Fibroblast of lung (primary cell): ENCODE data around the gene ZNF132. TPM values are rescaled to one million over a fixed set of nuclear protein-coding genes. Genes with fewer than 3 reads are reported as not detected.
A peak's percentile ranks its signal among the peaks of the same experiment; 100 is the strongest.

Source experiments
- DNase-seq, 2 donors: peaks; one replicate each; pipeline versions ENCODE4 v3.0.0 to v3.0.0-alpha.2; 2010; ENCODE audit warnings: low read depth in 2 of 2
- H2AFZ ChIP-seq: 2 replicates; pipeline ENCODE4 v1.5.1; 2012; ENCODE audit warnings: low read length, control low read depth, inconsistent platforms
- H3K27ac ChIP-seq: 2 replicates; pipeline ENCODE4 v1.5.1; 2011; ENCODE audit warnings: low read length, control low read depth; ENCODE audit not compliant: insufficient read depth
- H3K27me3 ChIP-seq: 2 replicates; pipeline ENCODE4 v1.5.1; 2011; ENCODE audit warnings: mild to moderate bottlenecking, low read length; ENCODE audit not compliant: control insufficient read depth, insufficient read depth
- H3K36me3 ChIP-seq: 2 replicates; pipeline ENCODE4 v1.5.1; 2011; ENCODE audit warnings: low read length; ENCODE audit not compliant: control insufficient read depth, insufficient read depth
- H3K4me1 ChIP-seq: 2 replicates; pipeline ENCODE4 v1.5.1; 2011; ENCODE audit warnings: low read length; ENCODE audit not compliant: control insufficient read depth, insufficient read depth; ENCODE audit errors: extremely low read depth
- H3K4me2 ChIP-seq: 2 replicates; pipeline ENCODE4 v1.5.1; 2011; ENCODE audit warnings: low read length, control low read depth; ENCODE audit not compliant: insufficient read depth; ENCODE audit errors: extremely low read depth
- H3K4me3 ChIP-seq, 4 experiments: fragments of 200-600 bp in 1 of 4; sonication (generic) in 1 of 4; replicated peaks in 1 of 4; 2 replicates each; pipeline ENCODE4 v1.5.1; 2011 to 2016; ENCODE audit warnings: low read length in 4 of 4, low read depth in 3 of 4, mild to moderate bottlenecking in 3 of 4, control low read depth in 2 of 4, inconsistent platforms in 1 of 4, mixed read lengths in 1 of 4; ENCODE audit not compliant: insufficient read depth in 1 of 4; ENCODE audit errors: control extremely low read depth in 1 of 4
- H3K79me2 ChIP-seq: 2 replicates; pipeline ENCODE4 v1.5.1; 2012; ENCODE audit warnings: mild to moderate bottlenecking, low read length, inconsistent platforms; ENCODE audit not compliant: control insufficient read depth, insufficient read depth
- H3K9ac ChIP-seq: 2 replicates; pipeline ENCODE4 v1.5.1; 2011; ENCODE audit warnings: mild to moderate bottlenecking, low read length, control low read depth; ENCODE audit not compliant: insufficient read depth
- H3K9me3 ChIP-seq: 2 replicates; pipeline ENCODE4 v1.5.1; 2012; ENCODE audit warnings: low read depth, low read length; ENCODE audit not compliant: control insufficient read depth, insufficient read depth
- H4K20me1 ChIP-seq: 2 replicates; pipeline ENCODE4 v1.5.1; 2011; ENCODE audit warnings: low read length; ENCODE audit not compliant: control insufficient read depth, insufficient read depth; ENCODE audit errors: extremely low read depth
- CTCF ChIP-seq, 2 donors: IDR thresholded peaks in 1 of 2; conservative IDR thresholded peaks in 1 of 2; 1 replicate in 1 of 2; 2 replicates in 1 of 2; pipeline ENCODE4 v1.5.1; 2011 to 2012; ENCODE audit warnings: low read length in 2 of 2, control low read depth in 1 of 2, inconsistent platforms in 1 of 2, low read depth in 1 of 2, mild to moderate bottlenecking in 1 of 2
- EZH2 ChIP-seq: IDR thresholded peaks from 2 replicates; pipeline ENCODE4 v1.5.1; 2012; ENCODE audit warnings: low read length, control low read depth, mild to moderate bottlenecking; ENCODE audit errors: missing control alignments
- polyA plus RNA-seq, 2 donors: library from polyadenylated mRNA; depleted of rRNA in 1 of 2; stranded (reverse) in 1 of 2; unstranded in 1 of 2; fragments of >200 nt; gene quantifications; 2 replicates each; pipeline ENCODE4 v1.2.1, GENCODE V29; 2011 to 2012; ENCODE audit warnings: missing spikeins in 1 of 2
- total RNA-seq: library from RNA; depleted of rRNA; stranded (reverse); fragments of >200 nt; gene quantifications from 2 replicates; pipeline ENCODE4 v1.2.1, GENCODE V29; 2014

The ZNF132 gene
- total and polyA plus RNA-seq, 2 donors (not counting 1 experiment from before 2014, with no cell fraction given), result 4.1 to 14.5 TPM

GRCh38 chr19:58401840-58402421 lies 38.0 kb downstream of the ZNF132 start:
- Histone ChIP-seq H3K4me2 (peak overlapping the region; percentile 87), H3K79me2 (no peaks in the 10 kb centered on the region), H3K9me3 (no peaks in the 10 kb centered on the region), H3K4me1 (peaks cover 4% of the 10 kb centered on the region), H3K9ac (peak overlapping the region; percentile 67), H2AFZ (no peak overlapping the region), H3K27me3 (no peaks in the 10 kb centered on the region), H3K36me3 (peaks cover 2% of the 10 kb centered on the region), H3K27ac (no peak overlapping the region), H4K20me1 (no peaks in the 10 kb centered on the region), H3K4me3 (peak overlapping the region; percentile 68 to 73 (median 71))
- no peak for DNase-seq
- TF ChIP-seq EZH2 (no peak), CTCF (conservative IDR thresholded peaks at IDR 0.05 in 1 of 2, IDR thresholded peaks at IDR 0.05 in 1 of 2; ENCODE audit: low read depth in 1 of 2, low read length in 2 of 2) (no peak)

- Histone ChIP-seq H3K4me1 (peaks cover 4% of the 10 kb centered on the region), H3K27ac (peak overlapping the region; percentile 79)
Measured at GRCh38 chr19:58400916-58401839, 38.8 kb downstream of the ZNF132 start.

More at GRCh38 chr19:58400916-58401839, 38.8 kb downstream of the ZNF132 start:
- Histone ChIP-seq H3K79me2 (no peaks in the 10 kb centered on the region), H2AFZ (peak overlapping the region; percentile 82), H4K20me1 (no peaks in the 10 kb centered on the region), H3K27me3 (no peaks in the 10 kb centered on the region), H3K36me3 (no peaks in the 10 kb centered on the region), H3K9me3 (no peaks in the 10 kb centered on the region), H3K4me2 (peak overlapping the region; percentile 76), H3K9ac (peak overlapping the region; percentile 67), H3K4me3 (peak overlapping the region; percentile 68 to 73 (median 71))
- TF ChIP-seq EZH2 (no peak), CTCF (conservative IDR thresholded peaks at IDR 0.05 in 1 of 2, IDR thresholded peaks at IDR 0.05 in 1 of 2; ENCODE audit: low read depth in 1 of 2, low read length in 2 of 2) (no peak)
- DNase-seq, result peak; percentile 99
